NCI-H146 (cell line): ENCODE data around the gene SLC35F1.
"Not testable (repeated sequence)": the region's sequence is repeated elsewhere in the genome, so short reads cannot be mapped to it uniquely, and the experiment has no call there.

ENCODE experiments used
- DNase-seq: peaks from one replicate; lab custom pipeline; 2025; lab: John Stamatoyannopoulos, UW

SLC35F1 gene

GRCh38 chr6:117992856-117993255, 85.8 kb downstream of the SLC35F1 start:
- DNase-seq = no peak

GRCh38 chr6:118012944-118013343, 105.9 kb downstream of the SLC35F1 start:
- no peak for DNase-seq

GRCh38 chr6:118016532-118016931, 109.5 kb downstream of the SLC35F1 start:
- DNase-seq = no peak

GRCh38 chr6:118017301-118017848, 110.3 kb downstream of the SLC35F1 start:
- DNase-seq = no peak

DNA sequence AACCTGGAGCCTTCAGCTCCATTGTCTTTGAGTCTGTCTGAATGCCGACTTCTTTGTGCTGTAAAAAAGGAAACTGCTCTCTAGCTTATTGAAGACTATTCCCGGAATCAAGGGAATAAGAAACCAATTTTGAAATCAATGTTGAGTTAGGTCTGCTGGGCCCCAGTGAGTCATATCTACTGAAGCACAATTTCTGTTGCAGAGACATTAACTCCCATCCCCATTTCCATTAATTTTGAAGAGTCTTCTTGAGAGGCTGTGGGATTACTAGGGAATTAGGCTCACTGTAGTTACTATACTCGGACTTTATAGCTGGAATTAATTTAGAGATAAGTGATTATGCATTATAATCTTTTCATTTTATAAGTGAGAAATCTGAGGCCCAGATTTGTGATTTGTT, 116.7 kb downstream of the SLC35F1 start:
- no peak for DNase-seq

DNA sequence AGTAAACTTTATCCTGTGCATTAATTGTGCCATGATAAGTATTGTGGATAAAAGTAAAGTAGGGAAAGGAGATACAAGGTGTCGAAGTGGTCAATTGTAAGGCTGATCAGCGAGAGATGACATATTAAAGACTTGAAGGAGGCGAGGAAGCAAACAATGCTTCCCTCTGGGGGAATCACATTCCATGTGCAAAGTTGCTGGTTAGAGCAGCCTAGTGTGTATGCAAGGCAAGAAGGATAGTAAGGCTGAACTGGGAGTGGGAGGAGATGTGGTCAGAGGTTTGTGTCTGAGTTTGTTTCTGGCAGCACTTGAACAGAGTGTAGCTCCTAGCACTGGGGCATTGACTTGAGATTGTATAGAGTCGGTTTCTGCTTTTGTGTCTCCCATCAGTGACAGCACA, 122.9 kb downstream of the SLC35F1 start:
- DNase-seq = no peak

DNA sequence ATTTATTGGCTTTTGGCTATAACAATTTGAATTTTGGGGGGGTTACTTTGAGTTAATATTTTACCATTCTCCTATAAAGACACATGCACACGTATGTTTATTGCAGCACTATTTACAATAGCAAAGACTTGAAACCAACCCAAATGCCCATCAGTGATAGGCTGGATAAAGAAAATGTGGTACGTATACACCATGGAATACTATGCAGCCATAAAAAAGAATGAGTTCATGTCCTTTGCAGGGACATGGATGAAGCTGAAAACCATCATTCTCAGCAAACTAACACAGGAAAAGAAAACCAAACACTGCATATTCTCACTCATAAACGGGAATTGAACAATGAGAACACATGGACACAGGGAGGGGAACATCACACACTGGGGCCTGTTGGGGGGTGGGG, 130.4 kb downstream of the SLC35F1 start:
- not testable (repeated sequence) for DNase-seq

DNA sequence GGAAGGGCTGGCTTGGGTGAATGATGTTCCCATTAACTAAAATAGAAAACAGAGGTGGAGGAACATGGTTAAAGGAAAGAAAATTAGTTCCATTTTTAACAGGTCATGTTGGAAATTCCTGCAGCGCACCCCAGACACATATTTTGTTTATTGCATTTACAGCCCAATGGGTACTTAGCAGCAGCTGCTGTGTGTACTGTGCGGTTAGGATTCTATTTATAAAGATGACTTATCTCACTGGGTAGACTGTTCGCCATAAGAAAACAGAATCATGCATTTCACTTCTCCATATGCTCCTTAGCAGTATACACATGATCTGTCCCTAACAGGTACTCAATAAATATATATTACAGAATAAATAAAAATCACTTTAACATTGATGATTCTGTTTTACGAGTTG, 135.8 kb downstream of the SLC35F1 start:
- DNase-seq = no peak

GRCh38 chr6:118044275-118044674, 137.2 kb downstream of the SLC35F1 start:
- DNase-seq = no peak

GRCh38 chr6:118054082-118054481, 147.0 kb downstream of the SLC35F1 start:
- DNase-seq = no peak

- no peak for DNase-seq
Observed at GRCh38 chr6:118061666-118062065, 154.6 kb downstream of the SLC35F1 start.

DNA sequence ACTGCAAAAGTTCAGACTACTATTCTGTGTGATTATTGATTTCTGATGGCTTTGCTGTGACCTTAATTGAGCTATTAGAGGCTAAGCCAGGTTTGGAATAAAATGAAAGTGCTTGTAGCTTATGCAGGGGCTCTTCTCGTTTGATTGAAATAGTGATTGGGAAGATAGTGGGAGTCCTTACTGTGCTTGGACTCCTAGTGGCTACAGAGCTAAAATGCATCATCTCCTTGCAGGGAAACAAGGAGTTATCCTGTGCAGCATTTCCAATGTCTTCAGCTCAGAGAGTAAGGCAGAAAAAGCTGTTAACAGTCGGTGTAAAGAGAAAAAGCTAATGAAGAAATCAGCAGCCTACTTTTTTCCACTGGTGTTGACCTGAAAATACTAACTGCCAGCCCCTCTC, 173.5 kb downstream of the SLC35F1 start:
- no peak for DNase-seq

GRCh38 chr6:118083711-118084110, 176.6 kb downstream of the SLC35F1 start:
- DNase-seq = no peak

DNA sequence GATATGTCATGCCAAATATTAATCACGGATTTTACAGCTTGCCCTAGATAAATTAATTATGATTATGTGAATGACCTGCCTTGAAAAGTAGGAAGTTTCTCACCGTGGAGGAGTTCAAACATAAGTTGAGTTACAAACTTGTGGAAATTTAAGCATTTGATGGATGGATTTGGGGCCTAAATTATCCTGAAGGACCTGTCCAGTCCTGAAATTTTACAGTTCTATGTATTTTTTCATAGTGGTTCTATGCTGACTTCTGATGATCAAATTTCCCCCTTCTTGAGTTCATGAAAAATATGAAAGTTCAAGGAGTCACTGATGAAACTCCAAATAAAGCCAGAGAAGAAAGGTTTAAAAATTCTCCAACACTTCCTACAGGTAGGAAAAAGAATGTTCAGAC, 178.6 kb downstream of the SLC35F1 start:
- no peak for DNase-seq

- no peak for DNase-seq
Observed at GRCh38 chr6:118086159-118086558, 179.1 kb downstream of the SLC35F1 start.

- no peak for DNase-seq
Observed at GRCh38 chr6:118092086-118092485, 185.0 kb downstream of the SLC35F1 start.

DNA sequence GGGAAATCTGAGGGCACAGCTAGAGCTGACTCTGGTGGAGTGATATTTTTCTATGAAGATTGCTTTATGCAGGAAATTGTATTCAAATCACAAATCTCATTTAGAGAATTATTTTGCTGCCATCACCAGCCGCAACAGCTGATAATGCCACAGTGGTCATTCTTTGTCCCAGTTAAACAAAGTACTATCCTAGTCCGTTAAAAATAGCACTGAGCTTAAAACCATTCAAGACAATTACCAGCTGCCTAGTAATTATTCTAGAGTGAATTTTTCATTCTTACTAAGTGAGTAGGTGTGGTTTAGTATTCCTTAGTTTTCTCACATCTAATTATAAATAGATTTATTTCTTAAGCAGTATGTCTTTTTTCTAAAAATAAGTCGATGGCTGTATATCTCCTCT, 190.5 kb downstream of the SLC35F1 start:
- no peak for DNase-seq

- no peak for DNase-seq
Observed at GRCh38 chr6:118100717-118101116, 193.7 kb downstream of the SLC35F1 start.

- no peak for DNase-seq
Observed at GRCh38 chr6:118101220-118101619, 194.2 kb downstream of the SLC35F1 start.

- DNase-seq = no peak
Observed at GRCh38 chr6:118101831-118102345, 194.8 kb downstream of the SLC35F1 start.

DNA sequence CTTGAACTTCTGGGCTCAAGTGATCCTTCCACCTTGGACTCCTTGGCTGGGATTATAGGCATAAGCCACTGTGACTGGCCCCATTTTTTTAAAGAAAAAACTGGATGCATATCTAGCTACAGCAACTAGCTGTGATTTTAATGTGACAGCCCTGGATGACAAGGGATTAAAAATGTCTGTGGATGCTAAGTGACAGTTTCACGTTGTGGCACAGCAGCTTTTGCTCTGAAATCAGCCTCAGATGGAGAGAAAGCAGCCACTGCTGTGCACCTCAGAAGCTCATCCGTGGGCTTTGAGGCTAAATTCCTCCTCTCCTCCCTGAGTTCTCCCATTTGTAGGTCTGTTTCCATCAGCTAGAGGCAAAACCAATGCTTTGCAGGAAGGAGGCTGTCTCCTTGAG, 195.3 kb downstream of the SLC35F1 start:
- DNase-seq = no peak

- no peak for DNase-seq
Observed at GRCh38 chr6:118103381-118104146, 196.5 kb downstream of the SLC35F1 start.

DNA sequence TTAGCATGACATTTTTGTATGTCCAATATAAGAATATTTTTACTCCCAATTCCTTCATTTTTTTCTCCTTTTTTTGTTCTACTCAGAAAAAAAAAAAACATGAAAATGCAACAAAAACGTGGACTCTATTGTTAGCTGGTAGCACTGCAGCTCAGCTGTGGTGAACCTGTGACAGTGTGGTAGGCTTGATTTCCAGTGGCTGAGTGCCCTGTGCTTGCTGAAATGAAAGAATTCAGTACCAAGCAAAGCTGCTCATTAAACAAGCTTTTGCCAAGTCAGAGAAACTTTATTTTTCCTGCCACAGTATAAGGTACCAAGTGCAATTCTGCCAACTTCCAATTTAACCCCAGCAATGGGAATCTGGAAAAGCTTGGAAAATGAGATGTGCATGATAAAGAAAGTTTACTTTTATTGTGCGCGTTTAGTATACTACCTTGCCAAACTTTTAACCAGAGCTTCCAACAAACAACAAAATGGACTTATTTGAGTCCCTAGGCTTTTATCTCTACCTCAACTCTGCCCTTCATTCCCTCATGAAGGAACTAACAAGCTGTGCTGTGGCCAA, 215.2 kb downstream of the SLC35F1 start:
- DNase-seq = no peak
